ENCODE results near the gene GTF2E1.

GRCh38 chr3:120749843-120750242 lies 7.3 kb downstream of the GTF2E1 start:
- TF ChIP-seq, protein P1, sequence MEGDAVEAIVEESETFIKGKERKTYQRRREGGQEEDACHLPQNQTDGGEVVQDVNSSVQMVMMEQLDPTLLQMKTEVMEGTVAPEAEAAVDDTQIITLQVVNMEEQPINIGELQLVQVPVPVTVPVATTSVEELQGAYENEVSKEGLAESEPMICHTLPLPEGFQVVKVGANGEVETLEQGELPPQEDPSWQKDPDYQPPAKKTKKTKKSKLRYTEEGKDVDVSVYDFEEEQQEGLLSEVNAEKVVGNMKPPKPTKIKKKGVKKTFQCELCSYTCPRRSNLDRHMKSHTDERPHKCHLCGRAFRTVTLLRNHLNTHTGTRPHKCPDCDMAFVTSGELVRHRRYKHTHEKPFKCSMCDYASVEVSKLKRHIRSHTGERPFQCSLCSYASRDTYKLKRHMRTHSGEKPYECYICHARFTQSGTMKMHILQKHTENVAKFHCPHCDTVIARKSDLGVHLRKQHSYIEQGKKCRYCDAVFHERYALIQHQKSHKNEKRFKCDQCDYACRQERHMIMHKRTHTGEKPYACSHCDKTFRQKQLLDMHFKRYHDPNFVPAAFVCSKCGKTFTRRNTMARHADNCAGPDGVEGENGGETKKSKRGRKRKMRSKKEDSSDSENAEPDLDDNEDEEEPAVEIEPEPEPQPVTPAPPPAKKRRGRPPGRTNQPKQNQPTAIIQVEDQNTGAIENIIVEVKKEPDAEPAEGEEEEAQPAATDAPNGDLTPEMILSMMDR (IDR thresholded peaks at IDR 0.05): no peak
- no peak for TF ChIP-seq POLR2A (IDR thresholded peaks at IDR 0.05)

All from suprapubic skin (tissue), 3 donors.